Colon (tissue), 2 donors: ENCODE measurements around the gene DDX46.
"Not testable (repeated sequence)": the region's sequence is repeated elsewhere in the genome, so short reads cannot be mapped to it uniquely, and the experiment has no call there.

Experiments
- FAIRE-seq: peaks from 2 replicates; lab custom pipeline; 2012; peaks lifted over from hg19 to GRCh38; lab: Jason Lieb, UNC
- donor health status: control.
- donor health status: control.

Gene DDX46

DNA sequence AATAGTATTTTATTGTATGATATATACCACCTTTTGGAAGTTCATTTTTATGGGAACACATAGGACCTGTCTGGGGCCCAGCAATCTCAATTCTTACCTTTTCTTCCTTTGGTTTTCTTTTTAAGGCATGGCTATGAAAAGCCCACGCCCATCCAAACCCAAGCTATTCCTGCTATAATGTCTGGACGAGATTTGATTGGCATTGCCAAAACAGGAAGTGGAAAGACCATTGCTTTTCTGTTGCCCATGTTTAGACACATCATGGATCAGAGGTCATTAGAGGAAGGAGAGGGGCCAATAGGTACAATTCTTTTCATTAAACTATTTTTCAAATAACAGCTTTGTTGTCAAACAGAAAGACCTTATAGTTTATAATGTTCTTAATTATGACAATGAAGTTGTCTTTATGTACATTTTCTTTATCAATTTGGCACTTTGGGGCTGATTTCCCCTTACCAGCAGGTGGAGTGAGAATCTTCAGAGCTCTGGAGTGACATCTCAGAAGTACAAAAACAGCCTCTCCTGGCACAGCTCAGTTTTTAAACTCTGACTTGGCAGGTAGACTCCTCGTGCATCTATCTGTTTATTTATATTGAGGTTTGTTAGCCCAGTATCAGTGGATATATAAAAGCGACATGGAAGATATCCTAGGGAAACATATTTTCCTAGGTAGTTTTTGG is 25.8 kb downstream of the DDX46 start:
- no peak for FAIRE-seq

- no peak for FAIRE-seq
Measured at GRCh38 chr5:134784946-134785620, 26.5 kb downstream of the DDX46 start.

- no peak for FAIRE-seq
Measured at GRCh38 chr5:134787692-134788091, 29.1 kb downstream of the DDX46 start.

- FAIRE-seq = no peak
Measured at GRCh38 chr5:134791580-134791979, 33.0 kb downstream of the DDX46 start.

DNA sequence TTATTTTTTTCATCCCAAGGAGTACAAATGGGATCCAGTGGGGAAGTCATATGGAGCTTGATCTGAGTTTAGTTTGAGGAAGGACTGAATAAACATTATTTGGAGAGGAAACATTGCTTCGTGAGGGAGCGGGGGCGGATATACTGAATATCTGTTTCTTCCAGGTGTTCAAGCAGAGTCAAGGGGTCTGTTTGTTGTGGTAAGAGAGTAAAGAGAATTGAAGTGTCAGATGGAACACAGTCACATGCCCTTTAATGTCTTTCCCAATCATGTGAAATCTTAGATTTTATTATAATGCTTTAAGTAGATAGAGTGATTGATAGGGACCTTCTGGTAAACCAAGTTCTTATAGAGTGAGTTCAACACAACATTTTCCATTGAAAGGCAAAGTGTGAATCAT is 33.7 kb downstream of the DDX46 start:
- no peak for FAIRE-seq

- no peak for FAIRE-seq
Measured at GRCh38 chr5:134793111-134793510, 34.5 kb downstream of the DDX46 start.

GRCh38 chr5:134794082-134794481 is 35.5 kb downstream of the DDX46 start:
- no peak for FAIRE-seq

DNA sequence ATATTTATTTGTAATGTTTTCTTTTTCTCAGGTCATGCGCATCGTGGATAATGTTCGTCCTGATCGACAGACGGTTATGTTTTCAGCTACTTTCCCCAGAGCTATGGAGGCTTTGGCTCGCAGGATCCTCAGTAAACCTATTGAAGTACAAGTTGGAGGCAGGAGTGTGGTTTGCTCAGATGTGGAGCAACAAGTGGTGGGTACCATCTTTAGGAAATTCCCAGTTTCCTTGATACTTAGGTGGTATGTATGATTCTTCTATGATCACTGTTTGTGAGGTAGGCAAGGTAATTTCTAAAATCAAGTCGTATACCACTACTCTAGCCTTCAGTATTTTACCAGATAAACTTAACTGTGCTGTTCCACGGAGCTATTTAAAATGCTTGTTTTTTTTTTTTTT is 36.2 kb downstream of the DDX46 start:
- FAIRE-seq = no peak

GRCh38 chr5:134798468-134798867 is 39.9 kb downstream of the DDX46 start:
- no peak for FAIRE-seq

- no peak for FAIRE-seq
Measured at GRCh38 chr5:134803821-134804220, 45.2 kb downstream of the DDX46 start.

DNA sequence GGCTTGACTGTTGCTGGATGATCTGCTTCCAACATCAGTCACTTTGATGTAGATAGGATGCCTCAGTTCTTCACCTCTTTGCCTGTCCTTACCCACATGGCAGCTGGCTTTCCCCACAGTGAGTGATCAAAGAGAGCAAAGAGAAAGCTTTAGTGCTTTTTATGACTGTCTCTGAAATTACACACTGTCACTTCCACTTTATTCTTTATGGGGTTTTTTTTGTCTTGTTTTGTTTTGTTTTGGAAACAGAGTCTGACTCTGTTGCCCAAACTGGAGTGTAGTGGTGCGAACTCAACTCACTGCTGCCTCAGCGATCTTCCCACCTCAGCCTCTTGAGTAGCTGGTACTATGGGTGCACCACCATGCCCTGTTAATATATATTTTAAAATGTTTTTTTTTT is 54.8 kb downstream of the DDX46 start:
- FAIRE-seq = no peak

DNA sequence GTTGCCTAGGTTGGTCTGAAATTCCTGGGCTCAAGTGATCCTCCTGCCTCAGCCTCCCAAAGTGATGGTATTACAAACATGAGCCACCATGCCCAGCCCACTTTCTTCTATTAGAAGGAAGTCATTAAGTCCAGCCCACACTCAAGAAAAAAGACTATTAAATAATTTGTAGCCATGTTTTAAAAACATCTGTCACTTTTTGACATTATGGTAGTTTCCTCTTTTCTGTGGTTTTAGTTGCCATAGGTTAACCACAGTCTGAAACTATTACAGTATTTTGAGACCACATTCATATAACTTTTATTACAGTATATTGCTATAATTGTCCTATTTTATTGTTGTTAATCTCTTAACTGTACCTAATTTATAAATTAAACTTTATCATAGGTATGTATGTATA is 55.2 kb downstream of the DDX46 start:
- no peak for FAIRE-seq

DNA sequence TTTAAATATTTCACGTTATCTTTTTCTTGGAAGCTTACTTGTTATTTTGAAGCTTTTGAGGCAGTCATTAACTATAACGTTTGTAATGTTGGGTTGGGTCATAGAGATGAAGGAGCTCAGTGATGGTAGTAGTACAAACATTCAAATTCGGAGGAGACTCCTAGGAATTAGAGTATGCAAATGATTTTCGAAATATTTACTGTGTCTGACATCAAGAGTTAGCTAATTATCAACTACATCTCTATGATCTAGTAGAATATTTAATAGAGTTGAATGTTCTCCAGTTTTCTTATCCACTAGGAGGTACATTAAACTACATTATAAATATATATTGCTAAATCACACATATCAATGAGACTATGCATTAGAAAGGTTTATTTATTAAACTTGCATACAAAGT is 58.4 kb downstream of the DDX46 start:
- FAIRE-seq = no peak

DNA sequence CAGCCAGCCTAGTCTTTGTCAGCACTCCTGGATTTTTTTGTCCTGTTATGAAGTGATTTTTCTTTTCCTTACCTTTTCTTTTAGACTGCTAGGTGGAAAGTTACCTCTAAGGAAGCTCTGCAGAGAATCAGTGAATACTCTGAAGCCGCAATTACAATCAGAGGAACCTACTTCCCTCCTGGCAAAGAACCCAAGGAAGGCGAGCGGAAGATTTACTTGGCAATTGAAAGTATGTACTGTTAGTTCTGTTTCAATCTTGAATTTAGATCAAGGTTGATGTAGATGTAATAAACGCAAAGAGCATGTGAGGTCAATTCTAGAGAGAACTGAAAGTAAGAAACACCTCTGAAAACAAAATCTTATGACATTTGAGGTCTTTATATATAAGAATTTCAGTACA is 60.2 kb downstream of the DDX46 start:
- no peak for FAIRE-seq

DNA sequence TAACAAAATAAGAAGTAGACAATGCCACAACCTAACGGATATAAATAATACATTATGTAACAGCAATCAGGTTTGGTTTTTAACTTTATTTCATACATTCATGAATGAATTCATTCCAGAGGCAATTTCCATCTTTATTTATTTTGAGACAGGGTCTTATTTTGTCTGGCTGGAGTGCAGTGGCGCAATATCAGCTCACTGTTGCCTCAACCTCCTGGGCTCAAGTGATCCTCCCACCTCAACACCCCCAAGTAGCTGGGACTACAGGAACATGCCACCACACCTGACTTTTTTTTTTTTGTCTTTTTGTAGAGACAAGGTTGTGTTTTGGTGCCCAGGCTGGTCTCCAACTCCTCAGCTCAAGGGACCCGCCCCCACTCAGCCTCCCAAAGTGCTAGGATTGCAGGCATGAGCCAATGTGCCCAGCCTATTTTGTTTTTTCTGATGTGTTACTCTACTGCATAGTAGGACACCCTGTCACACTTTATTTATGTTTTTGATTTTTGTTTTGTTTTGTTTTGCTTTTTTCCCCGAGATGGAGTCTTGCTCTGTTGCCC is 60.9 kb downstream of the DDX46 start:
- no peak for FAIRE-seq

DNA sequence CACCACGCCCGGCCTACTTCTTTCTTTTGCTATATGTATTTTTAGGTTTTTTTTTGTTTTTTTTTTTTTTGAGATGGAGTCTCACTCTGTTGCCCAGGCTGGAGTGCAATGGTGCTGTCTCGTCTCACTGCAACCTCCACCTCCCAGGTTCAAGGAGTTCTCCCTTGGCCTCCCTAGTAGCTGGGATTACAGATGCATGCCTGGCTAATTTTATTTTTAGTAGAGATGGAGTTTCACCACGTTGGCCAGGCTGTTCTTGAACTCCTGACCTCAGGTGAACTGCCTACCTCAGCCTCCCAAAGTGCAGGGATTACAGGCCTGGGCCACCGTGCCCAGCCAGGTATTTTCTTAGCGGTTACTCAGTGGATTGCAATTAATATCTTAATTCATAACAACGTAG is 63.3 kb downstream of the DDX46 start:
- no peak for FAIRE-seq

DNA sequence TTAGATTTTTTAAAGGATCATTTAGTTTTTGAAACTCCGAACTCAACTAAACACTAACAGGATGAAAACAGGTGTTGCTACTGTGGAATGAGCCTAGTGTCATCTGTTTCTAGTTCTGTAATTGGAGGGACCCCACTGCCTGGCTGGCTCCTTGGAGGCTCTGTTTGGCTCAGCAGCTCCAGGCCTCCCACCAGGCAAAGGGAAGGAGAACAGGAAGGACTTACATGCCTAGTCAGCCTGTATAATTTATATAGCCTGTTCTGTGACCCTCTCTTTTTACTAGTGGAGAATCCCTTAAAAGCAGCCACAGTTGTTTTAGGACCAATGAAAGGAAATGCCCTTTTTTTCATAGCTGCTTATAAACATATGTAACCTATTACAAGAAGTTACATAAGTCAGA is 66.1 kb downstream of the DDX46 start:
- FAIRE-seq = no peak

GRCh38 chr5:134825212-134825611 is 66.6 kb downstream of the DDX46 start:
- no peak for FAIRE-seq

DNA sequence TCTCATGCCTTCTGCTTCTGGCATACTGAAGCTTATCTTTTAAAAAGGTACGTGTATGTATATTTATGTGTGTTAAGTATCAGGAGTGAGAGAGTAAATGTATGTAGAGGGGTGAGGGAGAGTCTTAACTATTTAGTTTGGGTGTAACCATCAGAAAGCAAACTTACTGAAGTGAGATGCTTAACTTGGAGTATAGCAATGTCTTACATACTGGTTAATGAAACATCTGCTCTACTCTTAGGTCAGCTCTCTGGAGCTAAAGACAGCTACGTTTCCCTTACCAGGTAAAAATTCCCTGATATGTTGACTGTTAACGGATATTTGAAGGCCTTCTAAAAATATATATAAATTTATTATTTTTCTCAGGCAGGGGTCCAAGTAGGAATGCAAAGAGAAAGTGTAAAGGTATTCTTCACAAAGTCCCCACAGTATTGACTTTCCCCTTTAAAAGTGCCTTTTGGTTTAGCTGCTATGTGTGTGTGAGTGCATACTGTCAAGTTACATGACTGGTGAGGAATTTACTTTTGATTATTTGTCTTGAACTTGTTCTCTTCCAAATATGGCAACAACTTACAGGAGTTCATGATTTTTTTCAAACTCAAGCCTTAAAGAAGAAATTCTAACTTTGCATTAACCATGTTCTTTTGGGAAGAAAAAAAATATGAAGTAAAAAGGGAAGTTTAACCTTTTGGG is 74.9 kb downstream of the DDX46 start:
- no peak for FAIRE-seq

- no peak for FAIRE-seq
Measured at GRCh38 chr5:134835623-134836022, 77.0 kb downstream of the DDX46 start.

DNA sequence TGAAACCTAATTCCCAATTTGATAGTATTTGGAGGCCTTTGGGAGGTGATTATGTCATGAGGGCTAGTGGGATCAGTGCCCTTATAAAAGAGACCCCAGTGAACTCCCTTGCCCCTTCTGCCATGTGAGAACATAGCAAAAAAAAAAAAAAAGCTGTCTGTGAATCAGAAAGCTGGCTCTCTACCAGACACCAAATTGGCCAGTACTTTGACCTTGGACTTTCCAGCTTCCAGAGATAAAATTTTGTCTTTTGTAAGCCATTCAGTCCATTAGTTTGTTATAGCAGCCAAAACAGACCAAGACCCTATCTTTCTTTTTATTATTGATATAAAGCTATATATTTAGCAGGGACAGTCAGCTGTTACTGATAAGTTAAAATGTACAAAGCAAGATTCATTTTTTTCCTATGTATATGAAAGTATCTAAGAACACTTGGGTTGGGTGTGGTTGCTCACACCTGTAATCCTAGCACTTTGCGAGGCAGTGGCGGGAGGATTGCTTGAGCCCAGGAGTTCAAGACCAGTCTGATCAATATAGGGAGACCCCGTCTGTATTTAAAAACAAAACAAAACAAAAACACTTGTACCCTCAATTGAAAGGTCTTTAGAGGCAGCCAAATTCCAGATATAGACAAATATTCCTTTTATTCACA is 79.1 kb downstream of the DDX46 start:
- no peak for FAIRE-seq

DNA sequence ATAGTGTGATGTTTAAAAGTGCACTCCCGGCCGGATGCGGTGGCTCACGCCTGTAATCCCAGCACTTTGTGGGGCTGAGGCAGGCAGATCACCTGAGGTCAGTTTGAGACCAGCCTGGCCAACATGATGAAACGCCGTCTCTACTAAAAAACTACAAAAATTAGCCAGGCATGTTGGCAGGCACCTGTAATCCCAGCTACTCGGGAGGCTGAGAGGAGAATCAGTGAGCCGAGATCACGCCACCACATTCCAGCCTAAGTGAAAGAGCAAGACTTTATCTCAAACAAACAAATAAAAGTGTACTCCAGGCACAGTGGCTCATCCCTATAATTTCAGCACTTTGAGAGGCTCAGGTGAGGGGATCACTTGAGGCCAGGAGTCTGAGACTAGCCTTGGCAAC is 79.8 kb downstream of the DDX46 start:
- not testable (repeated sequence) for FAIRE-seq

- no peak for FAIRE-seq
Measured at GRCh38 chr5:134840811-134841210, 82.2 kb downstream of the DDX46 start.
